Muscle layer of duodenum (tissue), 2 donors: ENCODE measurements around the gene CAB39.

Source experiments
- H3K27ac ChIP-seq: one replicate; pipeline ENCODE4 v1.7.0; 2013; ENCODE audit warnings: mild to moderate bottlenecking, low read length
- H3K27me3 ChIP-seq: one replicate; pipeline ENCODE4 v1.7.0; 2013; ENCODE audit warnings: low read depth, mild to moderate bottlenecking, control low read depth, low read length
- H3K36me3 ChIP-seq, 2 donors: one replicate each; pipeline ENCODE4 v1.7.0; 2013; ENCODE audit warnings: low read length in 2 of 2, control low read depth in 1 of 2, mild to moderate bottlenecking in 1 of 2; ENCODE audit not compliant: insufficient read depth in 2 of 2, control insufficient read depth in 1 of 2
- H3K4me1 ChIP-seq, 2 donors: one replicate each; pipeline ENCODE4 v1.7.0; 2013; ENCODE audit warnings: low read length in 2 of 2, mild to moderate bottlenecking in 2 of 2, control low read depth in 1 of 2, moderate library complexity in 1 of 2; ENCODE audit not compliant: insufficient read depth in 2 of 2, control insufficient read depth in 1 of 2
- H3K4me3 ChIP-seq, 2 donors: one replicate each; pipeline ENCODE4 v1.7.0; 2013; ENCODE audit warnings: low read length in 2 of 2, low read depth in 1 of 2, mild to moderate bottlenecking in 1 of 2
- H3K9me3 ChIP-seq, 2 donors: one replicate each; pipeline ENCODE4 v1.7.0; 2013; ENCODE audit warnings: low read length in 2 of 2, control low read depth in 1 of 2, mild to moderate bottlenecking in 1 of 2; ENCODE audit not compliant: control insufficient read depth in 1 of 2
- donor health status: healthy.

CAB39 gene

DNA sequence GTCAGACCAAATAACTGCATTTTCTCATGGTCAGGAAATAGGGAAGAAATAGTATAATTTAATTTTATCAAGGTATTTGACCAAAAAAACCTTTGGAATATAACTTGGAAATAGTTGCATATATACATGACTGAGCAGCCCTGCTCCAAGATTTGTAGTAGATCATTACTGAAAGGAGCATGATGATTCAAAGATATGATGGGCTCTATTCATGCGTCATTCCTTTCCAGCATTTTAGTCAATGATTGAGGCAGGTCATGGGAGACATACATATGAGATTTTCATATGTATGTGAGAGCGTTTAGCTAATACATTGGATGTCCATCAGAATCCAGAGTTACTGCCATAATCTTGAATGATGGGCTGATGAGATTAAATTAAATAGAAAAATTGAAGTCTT lies 74.5 kb downstream of the CAB39 start:
- Histone ChIP-seq H3K9me3 (peaks cover 6 to 16% of the 10 kb centered on the region in 2 donors), H3K36me3 (peaks cover 16 to 20% of the 10 kb centered on the region in 2 donors), H3K27ac (no peak overlapping the region), H3K27me3 (no peaks in the 10 kb centered on the region), H3K4me3 (no peak overlapping the region), H3K4me1 (peaks cover 0 to 8% of the 10 kb centered on the region in 2 donors)

DNA sequence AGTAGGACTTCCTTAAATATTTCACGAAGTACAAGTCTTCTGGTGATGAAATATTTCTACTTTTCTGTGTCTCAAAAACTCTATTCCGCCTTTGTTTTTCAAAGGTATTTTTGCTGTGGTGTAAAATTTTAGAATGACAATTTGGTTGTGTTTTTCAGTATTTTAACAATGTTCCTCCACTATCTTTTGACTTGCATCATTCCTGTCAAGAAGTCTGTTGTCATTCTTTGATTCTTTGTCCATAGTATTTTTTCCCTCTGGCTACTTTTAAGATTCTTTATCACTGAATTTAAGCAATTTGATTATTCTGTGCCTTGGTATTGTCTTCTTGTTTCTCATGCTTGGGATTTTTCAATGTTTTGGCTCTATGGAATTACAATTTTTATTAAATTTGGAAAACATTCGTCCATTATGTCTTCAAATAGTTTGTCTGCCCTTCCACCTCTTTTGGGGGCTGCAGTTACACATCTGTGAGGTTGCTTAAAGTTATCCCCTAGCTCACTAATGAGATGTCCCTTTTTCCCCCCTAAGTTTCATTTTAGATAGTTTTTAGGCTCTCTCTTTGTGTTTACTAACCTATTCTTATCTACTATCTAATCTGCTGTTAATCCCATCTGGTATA lies 76.0 kb downstream of the CAB39 start:
- H3K9me3 ChIP-seq = peaks cover 6 to 16% of the 10 kb centered on the region in 2 donors
- no peaks in the 10 kb centered on the region for H3K27me3 ChIP-seq
- H3K4me1 ChIP-seq = peaks cover 8 to 23% of the 10 kb centered on the region in 2 donors
- H3K27ac ChIP-seq = no peak overlapping the region
- H3K4me3 ChIP-seq = no peak overlapping the region
- H3K36me3 ChIP-seq = peaks cover 15 to 20% of the 10 kb centered on the region in 2 donors

DNA sequence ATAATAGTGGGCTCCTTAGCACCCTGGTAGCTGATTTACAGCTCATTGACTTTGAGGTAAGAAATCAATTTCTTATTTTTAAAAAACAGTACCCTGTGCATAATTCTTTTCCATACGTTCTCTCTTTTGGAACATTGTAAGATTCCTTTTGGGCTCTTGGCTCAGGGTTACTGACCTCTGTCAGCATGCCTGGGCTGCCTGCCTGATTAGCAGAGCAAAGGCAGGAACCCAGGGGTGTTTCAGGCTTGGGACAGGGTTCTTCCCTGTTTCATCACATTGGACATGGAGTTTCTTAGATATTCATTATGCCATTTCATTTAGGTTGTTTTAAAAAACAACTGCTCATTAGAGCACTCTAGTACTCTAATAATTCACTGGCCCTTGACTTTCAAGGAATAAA lies 78.3 kb downstream of the CAB39 start:
- peaks cover 11 to 20% of the 10 kb centered on the region in 2 donors for H3K36me3 ChIP-seq

DNA sequence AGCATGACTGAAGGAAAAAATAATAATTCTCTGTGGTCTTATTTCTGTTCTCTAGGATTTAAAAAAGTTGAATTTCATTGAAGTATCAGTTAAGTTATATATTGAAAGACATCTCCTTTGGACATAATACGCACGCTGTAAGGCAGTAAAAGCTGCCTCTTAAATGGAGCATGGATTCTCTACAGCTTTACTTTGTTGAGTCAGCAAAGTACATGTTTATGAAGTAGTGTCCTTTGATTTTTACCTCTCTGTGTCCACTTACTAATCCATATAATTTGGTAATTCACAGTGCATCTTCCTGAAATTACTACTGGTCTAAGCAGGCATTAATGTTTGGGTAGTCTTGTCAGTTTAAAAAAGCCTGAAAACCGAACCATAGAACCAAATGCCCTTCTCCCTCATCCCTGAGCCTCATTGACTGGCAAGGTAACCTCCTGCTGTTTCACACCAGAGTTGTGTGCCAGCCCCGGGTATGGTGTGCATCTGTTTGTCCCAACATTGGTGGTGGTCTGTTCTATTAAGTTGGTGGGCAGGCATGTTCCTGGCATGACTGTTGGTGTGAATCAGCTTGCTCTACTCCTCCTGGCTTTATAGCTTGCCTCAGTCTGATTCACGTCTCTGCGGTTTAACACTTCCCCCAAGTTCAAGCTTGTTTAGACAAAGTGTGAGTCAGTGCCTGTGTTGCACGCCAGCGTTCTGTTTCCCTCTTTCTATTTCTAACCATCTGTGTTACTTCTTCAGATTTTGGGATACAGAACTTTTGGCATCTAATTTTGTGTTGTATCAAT lies 81.1 kb downstream of the CAB39 start:
- H3K9me3 ChIP-seq = peaks cover 1 to 6% of the 10 kb centered on the region in 2 donors
- H3K27me3 ChIP-seq = no peaks in the 10 kb centered on the region
- peak overlapping the region; percentile 82 for H3K27ac ChIP-seq
- H3K4me1 ChIP-seq = peaks cover 18 to 38% of the 10 kb centered on the region in 2 donors
- peaks cover 7 to 12% of the 10 kb centered on the region in 2 donors for H3K36me3 ChIP-seq
- H3K4me3 ChIP-seq = no peak overlapping the region

More for the DNA sequence above, 78.3 kb downstream of the CAB39 start:
- peaks cover 6 to 16% of the 10 kb centered on the region in 2 donors for H3K9me3 ChIP-seq
- H3K4me1 ChIP-seq = peaks cover 18 to 34% of the 10 kb centered on the region in 2 donors
- H3K27me3 ChIP-seq = no peaks in the 10 kb centered on the region
- H3K4me3 ChIP-seq = no peak overlapping the region
- no peak overlapping the region for H3K27ac ChIP-seq

DNA sequence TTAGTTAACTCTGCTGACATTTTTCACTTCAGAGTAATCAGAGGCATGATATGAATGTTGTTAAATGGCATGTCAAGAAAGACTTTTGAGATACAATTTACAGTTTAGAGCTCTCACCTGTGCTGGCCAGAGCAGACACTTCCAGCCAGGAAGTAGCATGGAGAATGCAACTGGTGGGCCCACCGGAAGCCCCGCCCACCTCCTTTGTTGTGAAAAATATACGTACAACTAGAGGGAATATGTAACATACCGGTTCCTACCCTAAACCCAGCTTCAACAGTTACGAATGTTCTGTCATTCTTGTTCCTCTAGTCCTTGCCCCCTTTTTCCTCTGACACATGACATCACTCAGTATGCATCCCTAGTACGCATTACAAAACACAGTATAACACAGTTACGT lies 81.9 kb downstream of the CAB39 start:
- Histone ChIP-seq H3K27ac (peak overlapping the region; percentile 82), H3K4me1 (peaks cover 18 to 38% of the 10 kb centered on the region in 2 donors), H3K4me3 (no peak overlapping the region), H3K36me3 (peaks cover 7 to 10% of the 10 kb centered on the region in 2 donors), H3K9me3 (no peaks in the 10 kb centered on the region), H3K27me3 (no peaks in the 10 kb centered on the region)

DNA sequence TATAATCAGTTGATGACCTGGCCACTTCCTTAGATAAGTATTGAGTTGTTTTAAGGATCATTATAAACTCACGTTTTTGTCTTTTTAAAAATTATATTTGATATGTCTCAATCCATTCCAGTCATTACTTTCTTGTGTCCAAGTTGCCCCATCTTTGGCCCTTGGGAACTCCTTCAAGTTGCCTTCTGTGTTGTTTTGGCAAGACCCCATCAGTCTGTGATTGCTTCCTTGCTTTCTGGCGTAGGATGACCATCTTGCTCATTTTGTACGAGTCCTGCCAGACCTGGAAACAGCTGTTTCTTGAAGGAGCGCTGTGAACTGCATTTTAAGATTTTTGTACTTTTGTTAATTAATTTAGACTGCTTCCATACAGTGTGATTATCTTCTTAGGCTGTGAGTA lies 83.2 kb downstream of the CAB39 start:
- H3K4me1 ChIP-seq = peaks cover 18 to 33% of the 10 kb centered on the region in 2 donors
- H3K27ac ChIP-seq = peak overlapping the region; percentile 21
- no peaks in the 10 kb centered on the region for H3K27me3 ChIP-seq
- H3K4me3 ChIP-seq = no peak overlapping the region
- peaks cover 12 to 14% of the 10 kb centered on the region in 2 donors for H3K36me3 ChIP-seq
- H3K9me3 ChIP-seq = no peaks in the 10 kb centered on the region

DNA sequence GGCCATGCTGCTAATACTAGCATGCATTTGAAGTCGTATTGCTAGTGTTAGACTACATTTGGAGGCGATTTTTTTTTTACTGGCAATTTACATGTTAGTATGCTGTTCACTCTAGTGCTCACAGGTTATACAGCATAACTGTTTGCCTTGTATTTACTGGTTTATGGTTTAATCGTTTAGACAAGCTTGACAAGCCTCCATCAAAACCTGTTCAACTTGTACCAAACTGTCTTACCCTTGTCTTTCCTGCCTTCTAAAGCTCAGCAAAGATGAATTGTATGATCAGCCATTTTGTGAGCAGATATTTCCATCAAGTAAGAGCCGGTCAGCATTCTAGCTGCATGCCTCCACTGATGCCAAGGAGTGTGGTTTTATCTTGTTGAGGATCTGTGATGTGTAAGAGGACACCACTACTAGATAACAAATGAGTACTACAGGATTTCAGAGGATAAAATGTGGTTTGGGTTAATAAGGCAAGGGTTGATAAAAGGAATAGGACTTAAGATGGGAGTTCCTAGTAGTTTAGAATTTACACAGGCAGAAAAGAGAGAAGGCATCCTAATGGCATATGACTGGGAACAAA lies 83.7 kb downstream of the CAB39 start:
- H3K4me3 ChIP-seq = no peak overlapping the region
- peaks cover 18 to 30% of the 10 kb centered on the region in 2 donors for H3K4me1 ChIP-seq
- H3K27ac ChIP-seq = peak overlapping the region; percentile 21
- no peaks in the 10 kb centered on the region for H3K27me3 ChIP-seq
- H3K9me3 ChIP-seq = no peaks in the 10 kb centered on the region
- H3K36me3 ChIP-seq = peaks cover 12 to 18% of the 10 kb centered on the region in 2 donors

DNA sequence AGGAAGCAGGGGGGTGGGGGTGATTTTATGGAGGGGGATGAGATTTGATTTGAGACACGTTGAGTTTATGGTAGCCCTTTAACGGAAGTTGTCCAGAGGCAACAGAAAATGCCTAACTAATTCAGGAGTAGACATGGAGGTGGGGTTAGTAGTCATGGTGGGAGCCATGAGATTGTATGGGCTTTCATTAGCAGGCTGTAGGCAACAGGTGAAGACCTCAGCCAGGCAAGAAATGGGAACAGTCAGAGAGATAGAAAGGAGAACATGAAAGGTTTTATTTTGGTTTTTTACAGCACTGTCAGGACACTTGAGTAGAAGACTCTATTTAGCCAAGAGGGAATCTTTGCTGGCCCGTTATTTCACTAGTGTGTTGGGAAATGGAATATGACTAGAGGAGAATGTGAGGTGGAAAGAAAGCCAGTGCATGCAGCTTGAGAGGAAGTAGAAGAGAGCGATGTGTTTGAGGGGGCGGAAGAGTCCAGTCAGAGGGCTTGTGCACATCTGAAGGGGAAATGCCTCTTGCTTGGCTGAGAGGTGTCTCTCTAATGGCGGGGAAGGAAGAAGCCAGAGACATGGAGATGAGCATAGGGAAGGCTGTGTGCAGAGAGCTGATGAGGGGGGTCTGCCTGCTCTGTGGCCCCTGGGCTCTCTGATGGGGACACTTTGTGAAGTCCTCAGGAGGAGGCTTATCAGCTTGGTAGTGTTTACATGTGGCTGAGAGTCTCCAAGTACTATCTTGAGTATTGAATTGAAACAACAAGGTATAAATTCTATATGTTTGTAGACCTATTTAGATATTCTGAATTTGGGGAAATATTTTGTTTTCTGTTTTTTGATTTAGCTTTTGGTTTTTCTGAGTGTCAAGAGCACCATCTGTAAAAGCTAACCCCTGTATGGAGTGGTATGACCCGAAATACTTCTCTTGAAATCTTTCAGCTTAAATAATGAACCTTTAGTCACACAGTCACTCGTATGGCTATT lies 85.2 kb downstream of the CAB39 start:
- Histone ChIP-seq H3K36me3 (peaks cover 11 to 16% of the 10 kb centered on the region in 2 donors), H3K9me3 (no peaks in the 10 kb centered on the region), H3K4me3 (no peak overlapping the region), H3K27ac (peak overlapping the region; percentile 7), H3K4me1 (peaks cover 18 to 24% of the 10 kb centered on the region in 2 donors), H3K27me3 (no peaks in the 10 kb centered on the region)

DNA sequence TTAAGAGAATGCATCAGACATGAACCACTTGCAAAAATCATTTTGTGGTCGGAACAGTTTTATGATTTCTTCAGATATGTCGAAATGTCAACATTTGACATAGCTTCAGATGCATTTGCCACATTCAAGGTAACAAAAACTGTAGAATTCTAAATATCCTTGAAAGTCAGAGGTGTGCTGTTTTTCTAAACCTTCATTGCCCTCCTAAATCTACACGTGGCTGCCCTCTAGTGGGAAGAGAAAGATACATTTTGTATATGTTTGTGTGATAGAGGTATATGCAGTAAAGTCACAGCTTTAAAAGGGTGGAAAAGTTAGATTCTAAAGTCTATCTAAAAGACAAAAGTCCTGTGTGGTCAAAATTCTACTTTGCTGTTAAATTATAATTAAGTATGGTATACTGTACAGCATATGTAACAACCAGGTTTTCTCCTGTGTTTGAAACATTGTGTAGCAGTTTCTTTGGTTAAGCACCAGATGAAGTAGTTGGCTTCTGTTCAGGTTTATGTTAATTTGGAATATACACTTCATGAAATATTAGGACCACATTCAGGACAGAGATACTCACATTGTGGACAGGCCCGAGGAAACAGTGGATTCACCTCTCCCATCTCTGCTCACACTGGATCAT lies 86.2 kb downstream of the CAB39 start:
- Histone ChIP-seq H3K27ac (no peak overlapping the region), H3K4me3 (no peak overlapping the region), H3K27me3 (no peaks in the 10 kb centered on the region), H3K36me3 (peaks cover 11 to 16% of the 10 kb centered on the region in 2 donors), H3K9me3 (no peaks in the 10 kb centered on the region), H3K4me1 (peaks cover 8 to 16% of the 10 kb centered on the region in 2 donors)

DNA sequence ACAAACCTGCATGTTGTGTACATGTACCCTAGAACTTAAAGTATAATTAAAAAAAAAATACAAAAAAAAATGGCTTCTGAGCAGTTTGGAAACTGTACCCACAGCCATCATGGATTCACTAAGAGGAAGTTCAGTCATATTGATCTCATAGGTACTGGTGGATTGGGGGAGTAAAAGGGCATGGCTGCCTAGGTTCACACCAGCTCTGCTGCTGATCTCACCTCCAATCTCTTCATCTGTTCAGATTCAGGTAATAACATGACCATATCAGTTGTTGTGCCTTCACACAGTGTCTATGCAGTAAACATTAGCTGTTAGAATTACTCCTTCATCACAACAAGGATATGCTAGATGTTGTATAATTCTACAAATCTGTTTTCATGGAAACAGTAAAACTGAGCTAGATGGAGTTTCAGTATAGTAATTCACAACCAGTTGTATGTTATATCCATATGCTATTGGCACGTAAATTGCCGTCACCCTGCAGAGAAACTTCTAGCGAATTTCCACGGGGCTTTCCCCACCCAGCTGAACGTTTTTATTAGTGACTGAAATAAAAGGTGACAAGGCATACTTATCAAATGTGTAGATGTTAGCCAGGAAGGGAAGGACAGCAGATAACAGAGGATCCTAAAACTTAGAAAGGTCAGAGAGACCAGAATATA lies 92.8 kb downstream of the CAB39 start:
- Histone ChIP-seq H3K4me1 (no peaks in the 10 kb centered on the region), H3K27ac (no peak overlapping the region), H3K4me3 (no peak overlapping the region), H3K27me3 (no peaks in the 10 kb centered on the region), H3K36me3 (peaks cover 7 to 10% of the 10 kb centered on the region in 2 donors), H3K9me3 (no peaks in the 10 kb centered on the region)
